Measurements from ENCODE around the gene COBLL1.

- TF ChIP-seq TAF1 (IDR thresholded peaks at IDR 0.05; ENCODE audit: borderline replicate concordance, low read depth, low read length): no peak
- no peak for TF ChIP-seq POLR2A (IDR thresholded peaks at IDR 0.05; ENCODE audit: low read depth, low read length)
- no peak for TF ChIP-seq POLR2AphosphoS5 (IDR thresholded peaks at IDR 0.05; ENCODE audit: low read depth, low read length)
Measured at GRCh38 chr2:164859251-164859818, 17.7 kb upstream of the COBLL1 start.

Data from GM12892 (cell line).